Naive thymus-derived CD8-positive, alpha-beta T cell (primary cell): ENCODE data around the gene SPCS1. TPM values are rescaled to one million over a fixed set of nuclear protein-coding genes. Genes with fewer than 3 reads are reported as not detected.

ENCODE experiments used
- ATAC-seq, 2 donors: fragments of 150-1000 bp; cut with Tn5 transposase in 1 of 2; sonication (Bioruptor Pico), chemical (Tn5 transposase) in 1 of 2; 1 replicate in 1 of 2; 2 replicates in 1 of 2; pipeline ENCODE4 v1.10.0; 2021; ENCODE audit warnings: mild to moderate bottlenecking in 2 of 2, moderate library complexity in 2 of 2
- POLR2A ChIA-PET: fragments of 350-600 bp; sonication (Branson Sonifier 250); formaldehyde crosslinking; loops from one replicate; lab custom pipeline; 2021; ENCODE audit warnings: antibody characterized with exemption; lab: Charles Lee
- DNase-seq, 10 donors: peaks; one replicate each; pipeline versions ENCODE4 v3.0.0 to v3.0.0-alpha.2; 2020 to 2022
- H3K27ac Mint-ChIP-seq, 10 donors: one replicate each; pipeline ENCODE4 v1.8.0; 2020 to 2022; ENCODE audit warnings: mild to moderate bottlenecking in 10 of 10, mixed read lengths in 10 of 10, moderate library complexity in 4 of 10, inconsistent platforms in 1 of 10
- H3K27me3 Mint-ChIP-seq, 5 donors: one replicate each; pipeline ENCODE4 v1.8.0; 2021 to 2022; ENCODE audit warnings: mixed read lengths in 5 of 5
- H3K36me3 Mint-ChIP-seq, 3 donors: one replicate each; pipeline ENCODE4 v1.8.0; 2020 to 2022; ENCODE audit warnings: mixed read lengths in 3 of 3, mild to moderate bottlenecking in 2 of 3, inconsistent platforms in 1 of 3
- H3K4me1 Mint-ChIP-seq, 4 donors: one replicate each; pipeline ENCODE4 v1.8.0; 2021 to 2022; ENCODE audit warnings: mixed read lengths in 4 of 4
- H3K4me3 Mint-ChIP-seq, 10 donors: one replicate each; pipeline ENCODE4 v1.8.0; 2020 to 2022; ENCODE audit warnings: mild to moderate bottlenecking in 10 of 10, mixed read lengths in 10 of 10, moderate library complexity in 6 of 10, inconsistent platforms in 1 of 10
- H3K9me3 Mint-ChIP-seq, 9 donors: one replicate each; pipeline ENCODE4 v1.8.0; 2020 to 2022; ENCODE audit warnings: mixed read lengths in 9 of 9, mild to moderate bottlenecking in 3 of 9, inconsistent platforms in 1 of 9, moderate library complexity in 1 of 9
- polyA plus RNA-seq, 3 donors: library from polyadenylated mRNA; unstranded; fragments of 300-500 nt; fragmentation: Illumina TruSeq; gene quantifications; one replicate each; pipeline ENCODE4 v1.2.3, GENCODE V29; 2021
- total RNA-seq, 8 experiments: library from RNA in 2 of 8; stranded (reverse) in 2 of 8; gene quantifications; one replicate each; pipeline ENCODE4 v1.2.3 and lab custom pipeline; 2021 to 2026

SPCS1 gene
- total and polyA plus RNA-seq, 5 experiments from 2014 or later = 80.1 to 369 (median 340) TPM

GRCh38 chr3:52742418-52743041 lies 36.6 kb downstream of the SPCS1 start:
- H3K36me3 Mint-ChIP-seq = peaks cover 6 to 88% (median 21%) of the 10 kb centered on the region in 3 donors
- no peak overlapping the region for H3K27ac Mint-ChIP-seq
- H3K4me1 Mint-ChIP-seq = no peaks in the 10 kb centered on the region
- no peak overlapping the region for H3K4me3 Mint-ChIP-seq
- DNase-seq (peak in 3 of 10 donors; percentile 21 to 29 (median 27)), ATAC-seq (no peak)
- H3K27me3 Mint-ChIP-seq = no peaks in the 10 kb centered on the region
- POLR2A ChIA-PET = no interaction called here
- no peaks in the 10 kb centered on the region for H3K9me3 Mint-ChIP-seq

- peaks cover 6 to 88% (median 21%) of the 10 kb centered on the region in 3 donors for H3K36me3 Mint-ChIP-seq
- H3K27me3 Mint-ChIP-seq = no peaks in the 10 kb centered on the region
- no peak for ATAC-seq
- H3K27ac Mint-ChIP-seq = peak overlapping the region in 1 of 10 donors; percentile 71
- DNase-seq = no peak
- H3K9me3 Mint-ChIP-seq = no peaks in the 10 kb centered on the region
- H3K4me3 Mint-ChIP-seq = no peak overlapping the region
- H3K4me1 Mint-ChIP-seq = no peaks in the 10 kb centered on the region
- POLR2A ChIA-PET = interaction anchor here (0.6 kb wide), 1 partner anchor 40 kb away, joined by 3 read pairs; no protein-coding TSS in a partner anchor
These were observed 37.2 kb downstream of the SPCS1 start for GRCh38 chr3:52743152-52743551.

DNA sequence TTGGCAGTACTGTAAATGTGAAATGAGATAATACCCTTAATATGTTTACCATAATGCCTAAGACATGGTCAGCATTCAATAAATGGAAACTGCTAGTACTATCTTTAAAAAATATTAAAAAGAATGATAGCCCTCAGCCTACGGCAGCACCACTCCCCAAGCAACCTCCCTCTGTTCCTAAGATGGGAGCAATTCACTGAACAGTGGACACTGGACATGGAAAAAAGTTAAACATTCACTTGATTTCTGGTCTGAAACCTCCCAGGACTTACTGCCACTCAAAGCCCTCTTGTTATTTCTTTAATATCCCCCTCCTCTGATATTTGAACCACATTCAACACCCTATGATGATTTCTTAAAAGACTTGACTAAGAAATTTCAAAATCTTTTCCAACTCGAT lies 37.8 kb downstream of the SPCS1 start:
- Mint-ChIP-seq H3K4me1 (peaks cover 0 to under 1% (median 0%) of the 10 kb centered on the region in 4 donors), H3K9me3 (no peaks in the 10 kb centered on the region), H3K27me3 (no peaks in the 10 kb centered on the region), H3K27ac (peak overlapping the region in 1 of 10 donors; percentile 66), H3K4me3 (no peak overlapping the region), H3K36me3 (peaks cover 6 to 88% (median 26%) of the 10 kb centered on the region in 3 donors)
- ATAC-seq = no peak
- POLR2A ChIA-PET = interaction anchor here (0.6 kb wide), 1 partner anchor 41 kb away, joined by 3 read pairs; no protein-coding TSS in a partner anchor
- DNase-seq = no peak

DNA sequence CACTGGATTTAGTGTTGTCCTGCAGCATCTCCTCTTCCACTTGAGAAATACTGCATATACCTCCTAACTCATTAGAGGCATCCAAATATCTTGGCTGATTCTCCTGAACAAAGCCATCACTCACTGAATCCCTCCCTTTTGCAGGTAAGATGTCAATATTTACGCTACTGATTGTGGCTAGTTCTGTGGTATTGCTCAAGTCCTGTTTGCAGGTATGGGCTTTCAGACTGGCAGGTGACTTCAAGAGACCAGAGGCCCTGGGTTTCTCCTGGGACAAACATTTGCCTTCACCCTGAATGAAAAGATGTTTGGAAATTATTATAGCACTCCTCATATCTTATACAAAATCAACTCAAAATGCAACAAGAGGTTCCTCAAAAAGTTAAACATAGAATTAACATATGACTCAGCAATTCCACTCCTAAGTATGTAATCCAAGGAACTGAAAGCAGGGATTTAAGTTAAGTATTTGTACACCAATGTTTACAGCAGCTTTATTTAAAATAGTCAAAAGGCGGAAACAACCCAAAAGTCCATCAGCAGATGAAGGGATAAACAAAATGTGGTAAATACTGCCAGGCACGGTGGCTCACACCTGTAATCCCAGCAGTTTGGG lies 46.2 kb downstream of the SPCS1 start:
- H3K27me3 Mint-ChIP-seq = no peaks in the 10 kb centered on the region
- ATAC-seq = no peak
- peaks cover 0 to 6% (median 3%) of the 10 kb centered on the region in 4 donors for H3K4me1 Mint-ChIP-seq
- no peak overlapping the region for H3K27ac Mint-ChIP-seq
- DNase-seq = no peak
- POLR2A ChIA-PET = interaction anchor here (0.7 kb wide), 1 partner anchor 22 kb away, joined by 4 read pairs; no protein-coding TSS in a partner anchor
- H3K36me3 Mint-ChIP-seq = peaks cover 0 to 91% (median 32%) of the 10 kb centered on the region in 3 donors
- H3K9me3 Mint-ChIP-seq = no peaks in the 10 kb centered on the region
- no peak overlapping the region for H3K4me3 Mint-ChIP-seq

- POLR2A ChIA-PET = no interaction called here
- DNase-seq (no peak), ATAC-seq (no peak)
- peaks cover 0 to 4% (median 3%) of the 10 kb centered on the region in 4 donors for H3K4me1 Mint-ChIP-seq
- peaks cover 0 to 96% (median 30%) of the 10 kb centered on the region in 3 donors for H3K36me3 Mint-ChIP-seq
- no peak overlapping the region for H3K4me3 Mint-ChIP-seq
- no peak overlapping the region for H3K27ac Mint-ChIP-seq
- no peaks in the 10 kb centered on the region for H3K27me3 Mint-ChIP-seq
- no peaks in the 10 kb centered on the region for H3K9me3 Mint-ChIP-seq
These were observed 48.5 kb downstream of the SPCS1 start for GRCh38 chr3:52754373-52754772.

GRCh38 chr3:52756141-52756540 lies 50.2 kb downstream of the SPCS1 start:
- POLR2A ChIA-PET = no interaction called here
- ATAC-seq (no peak), DNase-seq (no peak)
- H3K9me3 Mint-ChIP-seq = no peaks in the 10 kb centered on the region
- no peak overlapping the region for H3K27ac Mint-ChIP-seq
- peaks cover 0 to 95% (median 24%) of the 10 kb centered on the region in 3 donors for H3K36me3 Mint-ChIP-seq
- H3K4me3 Mint-ChIP-seq = no peak overlapping the region
- H3K4me1 Mint-ChIP-seq = peaks cover 0 to 4% (median 3%) of the 10 kb centered on the region in 4 donors
- H3K27me3 Mint-ChIP-seq = no peaks in the 10 kb centered on the region

Other genes starting within 250 kb of the SPCS1 start
- 1 to 10 TPM; 6.1 to 9.8 TPM for gene STAB1, start 210.8 kb upstream of the SPCS1 start, total RNA-seq
- gene STAB1, start 210.8 kb upstream of the SPCS1 start, polyA plus RNA-seq = not detected
- gene NT5DC2, start 172.2 kb upstream of the SPCS1 start, total RNA-seq = 1 to 10 TPM; 2.3 to 3.5 TPM
- gene NT5DC2, start 172.2 kb upstream of the SPCS1 start, polyA plus RNA-seq = under 1 TPM in 2 of 3 donors, not detected in 1; 0.28 to 0.34 TPM
- 10 to 100 TPM in 1 of 2 experiments, 1 to 10 TPM in 1; 9.7 to 13.4 TPM for gene UQCC5, start 169.5 kb upstream of the SPCS1 start, total RNA-seq
- 10 to 100 TPM; 29.1 to 35.1 (median 29.4) TPM for gene UQCC5, start 169.5 kb upstream of the SPCS1 start, polyA plus RNA-seq
- 10 to 100 TPM; 66.0 to 72.9 TPM for gene PBRM1, start 20.2 kb upstream of the SPCS1 start, total RNA-seq
- gene PBRM1, start 20.2 kb upstream of the SPCS1 start, polyA plus RNA-seq = 10 to 100 TPM; 71.8 to 81.4 (median 80.5) TPM
- gene GNL3, start 20.1 kb upstream of the SPCS1 start, total RNA-seq = 100 to 1,000 TPM; 107 to 109 TPM
- gene GNL3, start 20.1 kb upstream of the SPCS1 start, polyA plus RNA-seq = 10 to 100 TPM; 41.8 to 77.5 (median 73.2) TPM
- 10 to 100 TPM; 39.2 to 41.0 TPM for gene GLT8D1, start 315 bp upstream of the SPCS1 start, total RNA-seq
- 10 to 100 TPM; 54.8 to 67.4 (median 58.3) TPM for gene GLT8D1, start 315 bp upstream of the SPCS1 start, polyA plus RNA-seq
- 10 to 100 TPM; 24.4 to 25.3 TPM for gene NEK4, start 64.8 kb downstream of the SPCS1 start, total RNA-seq
- gene NEK4, start 64.8 kb downstream of the SPCS1 start, polyA plus RNA-seq = 10 to 100 TPM in 2 of 3 donors, 1 to 10 TPM in 1; 6.2 to 12.4 (median 10.3) TPM
- gene ITIH1, start 71.5 kb downstream of the SPCS1 start, total RNA-seq = not detected
- not detected for gene ITIH1, start 71.5 kb downstream of the SPCS1 start, polyA plus RNA-seq
- gene ITIH3, start 88.7 kb downstream of the SPCS1 start, total RNA-seq = not detected
- gene ITIH3, start 88.7 kb downstream of the SPCS1 start, polyA plus RNA-seq = under 1 TPM in 1 of 3 donors, not detected in 2; 0.40 TPM
- gene ITIH4, start 124.6 kb downstream of the SPCS1 start, total RNA-seq = 10 to 100 TPM; 28.8 to 32.6 TPM
- gene ITIH4, start 124.6 kb downstream of the SPCS1 start, polyA plus RNA-seq = under 1 TPM in 2 of 3 donors, not detected in 1; 0.05 to 0.60 TPM
- gene MUSTN1, start 128.9 kb downstream of the SPCS1 start, total RNA-seq = 1 to 10 TPM in 1 of 2 experiments, not detected in 1; 3.4 TPM
- gene MUSTN1, start 128.9 kb downstream of the SPCS1 start, polyA plus RNA-seq = under 1 TPM in 1 of 3 donors, not detected in 2; 0.68 TPM
- gene STIMATE, start 191.4 kb downstream of the SPCS1 start, total RNA-seq = 10 to 100 TPM; 19.5 to 26.5 TPM
- gene STIMATE, start 191.4 kb downstream of the SPCS1 start, polyA plus RNA-seq = 1 to 10 TPM; 5.1 to 6.3 (median 5.3) TPM